NCI-H1436 (cell line): Measurements from ENCODE around the gene ST6GALNAC4.

Experiments used
- DNase-seq: peaks from one replicate; lab custom pipeline; 2025; lab: John Stamatoyannopoulos, UW

Gene ST6GALNAC4

DNA sequence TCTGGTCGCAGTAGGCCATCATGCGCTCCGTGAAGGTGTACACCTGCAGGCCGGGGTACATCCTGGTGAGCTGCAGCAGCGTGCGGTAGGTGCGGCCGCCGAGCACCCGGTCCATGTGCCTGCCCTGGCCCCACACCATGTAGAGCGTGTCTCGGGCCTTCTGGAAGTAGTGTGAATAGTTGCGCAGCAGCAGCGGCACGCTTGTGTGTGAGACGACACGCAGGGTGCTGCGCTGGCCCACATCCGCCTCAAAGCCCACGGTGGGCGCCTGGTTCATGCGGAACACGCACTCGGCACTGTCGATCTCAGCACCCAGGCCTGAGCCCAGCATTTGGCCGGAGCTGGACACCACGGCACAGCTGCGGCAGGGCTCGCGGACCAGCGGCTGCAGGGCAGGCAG lies 4.5 kb downstream of the ST6GALNAC4 start:
- DNase-seq, result no peak

DNA sequence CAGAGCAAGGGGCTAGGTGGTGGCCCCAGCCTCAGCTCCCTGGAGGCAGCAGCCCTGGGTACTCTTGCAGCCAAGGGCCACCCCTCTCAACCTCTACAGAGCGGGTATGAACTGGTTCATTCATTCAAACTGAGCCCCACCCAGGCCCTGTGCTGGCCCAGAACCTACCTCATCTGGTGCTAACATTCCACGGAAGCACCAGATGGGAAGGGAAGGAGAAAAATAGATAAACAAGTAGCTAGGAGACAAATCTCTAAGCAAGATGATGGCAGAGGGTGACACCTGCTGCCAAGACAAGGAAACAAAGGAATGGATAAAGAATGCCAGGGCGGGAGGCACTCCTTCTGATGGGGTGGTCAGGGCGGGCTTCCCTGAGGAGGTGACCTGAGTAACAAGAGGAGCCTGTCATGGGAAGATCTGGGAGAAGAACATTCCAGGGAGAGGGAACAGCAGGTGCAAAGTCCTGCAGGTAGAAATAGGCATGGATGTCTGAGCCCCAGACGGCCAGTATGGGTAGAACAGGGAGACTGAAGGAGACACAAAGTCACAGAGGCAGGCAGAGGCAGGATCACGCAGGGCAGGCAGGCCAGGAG lies 6.1 kb downstream of the ST6GALNAC4 start:
- DNase-seq, result no peak

DNA sequence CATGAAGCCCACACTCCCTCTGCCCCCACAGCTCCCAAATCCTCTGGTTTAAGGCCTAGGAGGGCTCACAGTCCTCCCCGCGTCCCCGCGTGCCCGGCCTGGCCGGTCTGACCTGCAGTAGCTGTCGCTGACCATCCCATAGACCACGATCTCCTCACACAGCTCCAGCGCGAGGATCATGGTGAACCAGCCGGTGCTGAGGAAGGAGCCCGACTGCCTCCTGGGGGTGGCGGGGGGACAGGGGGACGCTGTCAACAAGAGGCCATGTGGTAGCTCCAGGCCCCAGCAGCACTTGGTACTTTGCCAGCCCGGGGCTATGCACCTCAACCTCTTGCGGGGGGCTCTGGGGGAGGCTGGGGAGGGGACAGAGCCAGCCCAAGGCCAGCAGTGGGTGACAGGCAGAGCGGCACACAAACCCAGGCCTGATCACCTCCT lies 7.0 kb downstream of the ST6GALNAC4 start:
- no peak for DNase-seq

DNA sequence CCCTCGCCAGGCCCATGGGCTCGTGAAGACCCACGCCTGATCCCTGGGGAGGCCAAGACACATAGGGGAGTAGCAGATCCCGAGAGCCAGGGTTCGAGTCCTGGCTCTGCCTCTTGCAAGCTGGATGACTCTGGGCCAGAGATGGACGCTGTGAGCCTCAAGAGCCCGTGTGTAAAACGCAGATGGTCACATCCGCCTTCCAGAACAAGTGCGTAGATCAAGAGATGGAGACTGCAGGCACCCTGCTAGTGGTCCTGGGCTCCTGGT lies 8.2 kb downstream of the ST6GALNAC4 start:
- DNase-seq, result no peak

DNA sequence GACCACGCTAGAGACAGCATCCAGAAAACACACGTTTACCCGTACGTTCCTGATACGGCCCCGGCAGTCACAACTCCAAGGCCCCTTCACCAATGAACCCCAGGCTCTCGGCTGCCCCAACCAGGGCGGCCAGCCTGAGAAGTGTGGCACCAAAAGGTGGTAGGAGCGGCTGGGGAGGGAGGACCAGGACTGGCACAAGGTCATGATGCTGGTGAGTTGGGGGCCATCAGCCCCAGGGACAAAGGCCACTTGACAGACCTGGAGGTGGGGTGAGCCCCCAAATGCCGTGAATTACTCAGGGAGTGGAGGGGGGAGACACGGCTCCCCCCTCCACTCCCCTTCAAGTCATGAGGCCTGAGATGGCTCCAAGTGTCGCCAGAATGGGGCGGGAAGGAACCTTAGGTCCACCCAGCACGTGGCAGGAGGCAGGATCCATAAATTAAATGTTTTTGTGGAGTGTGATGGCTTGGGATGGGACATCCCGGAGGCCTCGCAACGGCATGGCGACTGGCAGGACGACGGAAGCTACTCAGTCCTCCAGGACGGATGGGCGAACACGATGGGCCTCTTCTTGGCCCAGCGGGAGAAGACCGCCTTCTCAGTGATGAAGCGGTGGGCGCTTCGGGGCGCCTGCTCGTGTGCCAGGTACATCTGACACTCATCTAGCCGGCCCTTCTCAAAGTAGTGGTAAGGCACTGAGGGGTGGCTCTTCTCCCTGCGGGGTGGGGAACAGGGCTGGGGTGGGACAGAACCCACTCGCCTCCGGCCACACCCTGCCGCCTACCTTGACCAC lies 8.8 kb downstream of the ST6GALNAC4 start:
- DNase-seq, result no peak

DNA sequence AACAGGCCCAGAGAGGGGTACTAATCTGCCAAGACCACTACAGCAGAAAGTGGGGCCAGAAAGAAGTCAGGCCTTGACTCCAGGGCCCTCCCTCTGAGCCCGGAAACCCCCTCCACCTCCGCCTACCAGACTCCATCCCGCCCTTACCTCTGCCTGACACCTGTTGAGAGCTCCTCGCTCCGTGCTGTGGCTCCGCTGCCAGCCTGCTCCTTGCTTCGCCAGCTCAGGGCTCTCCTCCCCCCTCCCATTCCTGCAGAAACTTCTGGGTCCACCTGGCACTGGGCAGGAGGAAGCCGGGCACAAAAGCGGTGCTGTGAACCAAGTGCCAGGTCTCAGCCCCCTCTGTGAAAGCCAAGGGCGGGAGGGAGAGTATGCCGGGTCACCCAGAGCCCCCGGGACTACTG lies 11.1 kb downstream of the ST6GALNAC4 start:
- no peak for DNase-seq

DNA sequence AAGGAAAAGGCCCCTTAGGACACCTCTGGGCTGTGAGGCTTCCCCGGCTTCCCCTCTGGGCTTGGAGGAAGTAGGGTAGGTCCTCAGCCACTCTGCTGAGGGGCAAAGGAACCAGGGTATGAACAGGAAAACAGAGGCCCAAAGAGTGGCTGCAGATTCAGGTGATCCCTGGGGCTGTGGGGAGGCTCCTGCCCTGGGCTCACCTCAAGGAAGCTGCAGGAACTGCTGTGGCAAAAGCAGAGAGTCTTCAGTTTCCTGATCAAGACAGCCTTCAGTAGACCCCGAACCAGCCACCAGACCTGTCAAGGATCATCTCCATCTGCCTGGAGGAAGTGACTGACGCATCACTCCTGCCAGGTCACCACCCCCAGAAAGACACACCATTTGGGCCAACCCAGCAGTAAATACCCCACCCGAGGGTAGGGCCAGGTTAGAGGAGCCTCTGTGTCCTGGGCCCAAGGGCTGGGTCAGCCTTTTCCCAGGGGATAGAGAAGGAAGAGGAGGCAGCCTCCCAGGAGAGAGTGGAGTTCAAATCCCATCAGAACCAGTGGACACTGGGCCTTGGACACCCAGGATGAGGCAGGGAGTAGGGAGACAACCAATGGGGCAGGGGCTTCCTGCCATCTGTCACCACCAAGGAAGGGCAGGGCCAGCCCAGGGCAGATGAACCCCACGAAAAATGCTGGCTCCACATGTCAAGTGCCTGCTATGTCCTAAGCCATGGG lies 11.7 kb downstream of the ST6GALNAC4 start:
- no peak for DNase-seq

DNA sequence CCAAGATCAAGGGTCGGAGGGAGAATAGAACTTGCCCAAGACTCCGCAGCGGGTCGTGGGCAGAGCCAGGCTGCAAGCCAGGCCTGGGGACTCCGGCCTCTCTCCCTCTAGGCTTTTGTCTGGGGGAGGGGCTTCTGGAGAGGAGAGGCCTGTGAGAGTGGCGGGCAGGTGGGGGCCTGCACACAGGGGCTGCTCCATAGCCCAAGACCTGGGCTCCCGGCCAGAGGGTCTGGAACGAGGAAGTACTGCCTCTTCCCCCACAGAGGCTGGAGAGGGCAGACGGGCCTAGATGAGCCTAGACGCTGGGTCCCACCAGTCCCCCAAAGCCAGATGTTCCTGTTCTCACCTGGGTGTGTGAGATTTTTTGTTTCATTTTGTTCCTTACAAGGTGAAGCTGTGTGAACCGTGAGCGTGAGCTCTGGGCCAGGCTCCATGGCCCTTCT lies 12.3 kb downstream of the ST6GALNAC4 start:
- no peak for DNase-seq

DNA sequence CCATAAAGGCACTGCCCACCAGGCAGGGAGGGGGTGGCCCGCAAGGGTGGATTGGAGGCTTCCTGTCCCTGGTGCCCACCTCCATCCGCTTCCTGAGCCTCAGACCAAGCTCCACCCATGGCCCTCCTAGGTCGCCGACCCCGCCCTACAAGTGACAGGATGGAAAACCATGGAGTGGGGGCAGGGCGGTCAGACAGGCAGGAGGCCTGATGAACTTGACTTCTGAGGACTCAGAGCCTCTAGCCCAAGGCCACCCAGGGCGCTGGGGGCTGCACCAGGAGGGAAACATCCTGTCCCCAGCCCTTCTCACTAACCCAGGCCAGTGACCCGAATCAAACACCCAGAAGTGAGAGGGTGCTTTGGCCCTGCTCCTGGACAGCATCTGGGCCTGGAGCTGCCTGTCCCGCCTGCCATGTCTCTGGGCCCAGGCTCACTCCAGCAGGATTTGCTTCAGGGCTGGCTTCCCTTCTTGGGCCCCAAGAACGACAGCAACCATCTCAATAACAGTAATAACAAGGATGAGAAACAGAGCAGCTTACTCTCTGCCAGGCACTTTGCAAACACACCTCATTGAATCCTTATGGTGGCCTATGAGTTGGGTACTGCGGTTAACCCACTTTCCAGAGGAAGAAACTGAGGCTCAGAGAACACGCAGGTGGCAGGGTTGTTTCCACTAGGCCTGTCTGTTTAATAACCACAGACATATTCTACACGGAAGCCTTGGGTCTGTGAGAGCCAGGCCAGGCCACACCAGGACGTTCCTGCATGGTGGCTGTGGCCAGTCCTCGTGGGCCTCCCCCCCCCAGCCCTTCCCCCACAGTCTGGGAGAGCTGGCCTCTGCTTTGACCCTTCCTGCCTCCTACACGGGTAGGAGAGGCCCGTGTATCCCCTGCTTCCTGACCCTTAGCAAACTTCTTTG lies 13.0 kb downstream of the ST6GALNAC4 start:
- DNase-seq, result no peak

DNA sequence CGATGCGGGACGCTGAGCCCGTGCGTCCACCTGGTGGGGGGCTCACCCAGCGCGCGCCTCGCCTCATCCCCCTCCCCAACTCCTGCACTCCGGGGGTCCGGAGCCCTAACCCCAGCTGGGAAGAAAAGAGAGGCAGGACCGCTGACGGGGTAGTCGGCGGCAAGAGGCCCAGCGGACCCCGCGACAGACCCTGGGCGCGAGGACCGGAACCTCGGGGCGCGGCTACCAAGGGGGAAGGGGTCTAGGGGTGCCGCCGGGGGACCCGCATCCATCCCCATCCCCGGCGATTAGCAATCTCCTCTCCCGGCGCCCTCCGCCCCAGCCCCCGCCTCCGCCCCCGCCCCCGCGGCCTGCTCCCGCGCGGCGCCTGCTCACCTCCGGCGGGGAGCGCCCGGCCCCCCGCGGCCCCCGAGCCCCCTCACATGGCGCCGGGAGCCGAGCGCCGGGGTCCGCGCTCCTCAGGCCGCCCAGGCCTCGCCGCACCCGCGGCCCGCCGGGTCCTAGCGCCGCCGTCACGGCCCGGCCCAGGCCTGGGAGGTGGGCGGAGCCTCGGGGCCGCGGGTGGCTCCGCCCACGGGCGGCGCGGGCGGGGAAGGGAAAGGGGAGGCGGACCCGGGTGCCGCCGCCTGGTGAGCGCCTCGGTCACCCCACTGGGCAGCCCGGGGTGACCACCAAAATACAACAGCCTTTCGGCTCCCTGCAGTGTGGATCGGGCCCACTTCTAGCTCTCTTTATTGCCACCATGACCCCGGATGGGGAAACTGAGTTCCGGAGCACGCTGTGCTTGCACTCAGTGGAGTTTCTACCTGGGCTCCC lies 17.5 kb downstream of the ST6GALNAC4 start, which contains the start of gene ST6GALNAC6:
Gene ST6GALNAC6 (minus strand): TSS at position 476 of the 816 bp plus-strand sequence. CDS start 1,622 bp downstream, outside the sequence.
- DNase-seq, result peak; percentile 55

DNA sequence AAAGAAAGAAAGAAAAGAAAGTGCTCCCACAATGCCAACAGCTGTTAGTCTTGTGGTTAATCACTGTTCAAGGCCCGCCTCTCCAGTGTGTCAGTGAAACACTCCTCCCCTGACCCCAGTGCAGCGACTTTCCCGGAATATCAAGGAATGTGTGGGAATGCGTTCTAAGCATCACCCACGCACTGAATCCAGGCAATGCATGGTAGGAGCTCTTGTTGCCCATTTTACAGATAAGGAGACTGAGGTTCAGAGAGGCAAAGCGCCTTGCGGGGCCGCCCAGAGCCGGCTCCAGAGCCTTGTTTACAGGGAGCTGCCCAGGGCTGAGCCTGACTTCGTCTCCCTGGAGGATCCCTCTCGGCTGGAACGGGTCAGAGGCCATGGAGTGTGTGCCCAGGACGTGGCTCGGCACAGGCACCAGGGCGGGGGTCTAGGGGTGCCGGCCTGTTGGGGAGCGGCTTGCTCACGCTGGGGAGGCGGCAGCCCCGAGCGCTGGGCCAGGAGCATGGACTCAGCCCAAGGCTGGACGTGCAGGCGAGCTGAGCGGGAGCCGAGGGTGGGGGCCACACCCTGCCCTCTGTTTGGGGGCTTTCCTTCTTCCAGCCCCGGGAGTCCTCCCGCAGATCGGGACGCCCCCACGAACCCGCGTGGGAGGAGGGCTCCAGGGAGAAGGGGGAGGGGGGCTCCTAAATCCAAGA lies 18.3 kb downstream of the ST6GALNAC4 start:
- DNase-seq, result no peak

DNA sequence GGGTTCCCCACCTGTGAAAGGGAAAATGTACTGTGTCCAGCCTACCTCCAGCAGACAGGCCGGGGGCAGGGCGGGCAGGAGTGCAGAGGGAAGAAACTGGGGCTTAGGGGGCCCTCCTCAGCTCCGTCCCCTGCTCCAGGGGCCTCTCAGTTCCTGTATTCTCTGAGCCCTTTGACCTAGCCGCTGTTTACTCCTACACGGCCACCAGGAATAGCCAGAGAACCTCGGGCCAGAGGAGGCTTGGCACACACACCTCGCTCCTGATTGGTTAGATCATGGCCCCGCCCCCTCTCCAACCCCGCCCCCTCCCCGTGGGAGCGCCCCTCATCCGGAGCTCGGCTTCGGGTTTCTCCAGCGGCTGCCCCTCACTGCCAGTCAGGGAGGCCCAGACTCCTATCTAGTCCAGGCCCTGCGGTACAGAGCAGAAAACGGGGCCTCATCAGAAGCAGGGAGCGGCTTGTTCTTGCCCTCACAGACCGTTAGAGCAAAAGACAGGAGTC lies 19.6 kb downstream of the ST6GALNAC4 start:
- peak; percentile 9 for DNase-seq

DNA sequence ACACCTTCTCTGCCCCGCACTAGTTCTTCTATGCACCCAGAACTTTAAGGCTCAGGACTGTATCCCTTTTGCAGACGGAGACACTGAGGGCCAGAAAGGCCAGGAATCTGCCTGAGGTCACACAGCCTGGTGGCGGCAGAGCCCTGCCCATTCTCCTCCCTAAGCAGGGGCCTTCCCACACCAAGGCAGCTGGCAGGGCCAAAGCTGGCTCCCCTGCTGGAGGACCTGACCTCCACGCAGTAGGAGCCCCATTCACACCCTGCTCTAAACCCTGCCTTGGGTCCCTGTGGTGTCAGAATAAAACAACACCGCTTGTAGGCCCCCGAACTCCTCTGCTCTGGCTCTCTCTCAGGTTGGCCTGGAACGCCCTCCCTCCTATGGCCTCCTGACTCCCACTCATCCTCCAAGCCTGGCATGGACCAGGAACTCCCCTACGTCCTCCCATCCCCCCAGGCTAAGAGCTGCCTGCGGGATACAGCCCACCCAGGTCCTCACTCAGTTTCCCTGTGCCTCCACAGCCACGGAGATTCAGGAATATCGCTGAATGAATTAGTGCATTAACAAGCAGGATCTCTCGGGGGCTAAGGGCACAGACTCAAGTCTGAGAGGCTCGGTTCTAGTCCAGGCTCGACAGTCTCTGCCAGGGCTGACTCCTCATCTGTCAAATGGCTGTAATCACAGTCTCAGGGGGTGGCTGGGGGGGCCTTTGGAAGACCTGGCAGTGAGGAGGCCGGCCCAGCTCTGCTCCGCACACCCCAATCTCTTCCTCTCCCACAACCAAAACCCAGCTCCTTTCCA lies 20.2 kb downstream of the ST6GALNAC4 start:
- DNase-seq, result no peak

DNA sequence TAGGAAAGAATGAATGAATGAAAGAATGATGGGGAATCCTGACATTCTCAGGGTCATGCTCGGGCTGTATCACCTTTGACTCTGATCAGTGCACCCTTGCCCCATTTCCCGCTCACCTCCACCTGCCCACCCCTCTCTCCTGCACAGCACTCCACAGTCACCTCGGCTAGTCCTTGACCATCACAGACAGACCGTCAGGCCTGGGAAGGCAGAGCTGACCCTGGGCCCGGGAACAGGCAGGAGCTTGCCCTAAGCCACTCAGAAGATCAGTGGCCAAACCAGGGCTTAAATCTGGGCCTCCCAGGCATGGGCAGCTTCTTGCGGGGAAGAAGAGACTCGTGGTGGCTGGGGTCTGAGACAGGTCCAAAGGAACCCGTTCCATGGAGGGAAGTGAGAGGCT lies 21.0 kb downstream of the ST6GALNAC4 start:
- DNase-seq, result no peak

DNA sequence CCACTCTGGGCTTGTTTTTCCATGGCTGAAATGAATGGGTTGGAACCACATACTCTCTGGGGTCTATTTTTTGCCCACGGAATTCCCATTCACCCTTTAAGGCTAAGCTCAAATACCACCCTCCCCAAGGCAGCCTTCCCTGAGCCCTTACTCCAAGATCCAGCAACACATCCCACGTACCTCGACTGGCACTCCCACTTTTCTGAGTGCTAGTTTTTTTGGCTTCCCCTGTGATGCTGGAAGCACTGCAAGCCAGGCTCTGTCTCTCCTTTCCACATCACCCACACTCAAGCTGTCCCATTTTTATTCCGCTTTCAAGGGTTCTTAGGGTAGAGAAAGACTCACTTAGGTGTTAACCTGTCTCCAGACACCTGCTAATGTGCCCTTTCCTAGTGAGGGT lies 23.4 kb downstream of the ST6GALNAC4 start:
- DNase-seq, result no peak

DNA sequence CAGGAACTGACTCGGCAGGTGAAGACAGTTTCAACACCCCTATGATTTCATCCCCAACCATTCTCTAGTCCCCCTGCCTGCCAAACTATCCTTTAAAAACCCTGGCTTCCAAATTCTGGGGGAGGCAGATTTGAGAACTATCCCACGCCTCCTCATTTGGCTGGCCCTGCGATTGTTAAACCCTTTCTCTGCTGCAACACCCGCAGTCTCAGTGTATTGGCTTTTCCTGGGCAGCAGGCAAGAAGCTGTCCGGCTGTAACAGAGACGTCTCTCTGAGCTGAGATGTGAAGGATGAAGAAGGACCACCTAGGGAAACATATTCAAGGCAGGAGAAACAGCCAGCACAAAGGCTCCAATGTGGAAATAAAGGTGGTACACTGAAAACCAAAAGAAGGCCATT lies 24.0 kb downstream of the ST6GALNAC4 start:
- DNase-seq, result no peak

DNA sequence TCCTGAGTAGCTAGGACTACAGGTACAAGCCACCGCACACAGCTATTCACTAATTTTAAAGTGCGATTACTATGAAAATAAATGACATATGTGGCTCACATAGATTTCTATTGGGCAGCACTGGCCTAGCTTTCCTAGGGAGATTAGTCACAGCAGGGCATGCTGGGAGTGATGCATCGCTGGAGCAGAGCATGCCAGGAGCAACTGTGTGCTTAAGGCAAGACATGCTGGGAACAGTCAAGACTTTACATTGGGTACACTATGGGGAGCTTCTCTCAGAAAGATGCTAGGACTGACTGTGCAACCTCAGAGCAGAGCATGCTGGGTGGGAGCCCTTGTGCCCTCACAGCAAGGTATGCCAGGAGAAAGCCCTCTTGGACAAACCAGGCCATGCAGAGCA lies 26.8 kb downstream of the ST6GALNAC4 start:
- no peak for DNase-seq

DNA sequence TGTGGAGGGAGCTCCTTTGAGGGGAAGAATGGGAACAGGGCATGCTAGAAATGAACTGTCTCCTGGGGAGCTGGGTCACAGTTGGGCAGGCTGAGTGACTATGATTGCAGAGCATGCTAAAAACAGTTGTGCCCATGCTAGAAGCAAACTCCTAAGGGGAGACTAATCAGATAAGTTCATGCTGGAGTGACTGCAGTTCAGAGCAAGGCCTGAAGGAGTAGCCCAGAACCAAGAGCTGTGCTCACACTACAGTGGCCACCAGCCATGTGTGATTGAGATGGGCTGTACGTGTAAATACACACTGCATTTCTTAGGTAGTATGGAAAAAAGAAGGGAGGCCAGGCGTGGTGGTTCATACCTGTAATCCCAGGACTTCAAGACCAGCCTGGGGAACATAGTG lies 29.0 kb downstream of the ST6GALNAC4 start:
- DNase-seq, result no peak

DNA sequence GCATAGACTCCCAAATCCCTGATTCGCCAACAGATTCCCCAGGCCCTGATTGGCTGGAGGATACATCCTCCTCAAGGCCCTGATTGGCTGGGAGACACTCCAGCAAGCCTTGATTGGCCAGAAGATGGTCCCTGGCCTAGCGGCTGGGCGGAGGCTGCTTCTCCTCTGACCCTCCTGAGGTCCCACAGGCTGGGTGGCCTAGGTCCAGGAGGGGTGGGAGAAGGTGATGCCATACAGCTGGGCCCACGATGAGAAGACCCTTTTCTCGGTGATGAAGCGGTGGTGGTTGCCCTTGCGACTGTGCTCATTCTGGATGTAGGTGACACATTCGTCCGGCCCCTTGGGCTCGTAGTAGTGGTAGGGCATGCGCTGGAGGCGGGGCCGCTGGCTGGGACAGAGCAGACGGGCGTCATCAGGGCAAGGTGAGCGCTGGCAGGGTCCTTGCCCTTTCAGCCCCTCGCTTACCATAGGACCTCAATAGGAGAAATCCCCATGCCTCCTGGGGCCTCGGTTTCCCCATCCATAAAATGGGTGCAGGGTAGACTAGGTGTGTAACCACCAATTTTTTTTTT lies 30.4 kb downstream of the ST6GALNAC4 start:
- no peak for DNase-seq
